EL (cell line): ENCODE measurements around the gene CCR1.
"Not testable (repeated sequence)": the region's sequence is repeated elsewhere in the genome, so short reads cannot be mapped to it uniquely, and the experiment has no call there.

Source experiments
- DNase-seq: peaks from one replicate; pipeline ENCODE4 v3.0.0-alpha.2; 2016

The CCR1 gene

GRCh38 chr3:46163556-46164041 is 44.5 kb downstream of the CCR1 start:
- DNase-seq: peak; percentile 6

GRCh38 chr3:46162975-46163555 is 45.0 kb downstream of the CCR1 start:
- DNase-seq: no peak

- not testable (repeated sequence) for DNase-seq
These were observed 50.4 kb downstream of the CCR1 start for GRCh38 chr3:46157685-46158084.

- no peak for DNase-seq
These were observed 53.8 kb downstream of the CCR1 start for GRCh38 chr3:46154311-46154710.
